ENCODE data around the gene WNT11.

The WNT11 gene

GRCh38 chr11:76218449-76219178, 12.3 kb upstream of the WNT11 start:
- DNase-seq, result no peak

- DNase-seq, result no peak
Measured at GRCh38 chr11:76217653-76218160, 11.4 kb upstream of the WNT11 start.

GRCh38 chr11:76216536-76217325, 10.4 kb upstream of the WNT11 start:
- no peak for DNase-seq

- peak; percentile 70 for DNase-seq
Measured at GRCh38 chr11:76215941-76216340, 9.6 kb upstream of the WNT11 start.

GRCh38 chr11:76214968-76215548, 8.8 kb upstream of the WNT11 start:
- DNase-seq, result no peak

- DNase-seq, result no peak
Measured at GRCh38 chr11:76214186-76214585, 7.9 kb upstream of the WNT11 start.

- DNase-seq, result no peak
Measured at GRCh38 chr11:76212086-76213035, 6.1 kb upstream of the WNT11 start.

GRCh38 chr11:76210931-76211851, 4.9 kb upstream of the WNT11 start:
- DNase-seq, result no peak

GRCh38 chr11:76209973-76210930, 4.0 kb upstream of the WNT11 start:
- DNase-seq, result peak; percentile 73

- no peak for DNase-seq
Measured at GRCh38 chr11:76209375-76209972, 3.2 kb upstream of the WNT11 start.

- DNase-seq, result no peak
Measured at GRCh38 chr11:76208438-76209374, 2.4 kb upstream of the WNT11 start.

GRCh38 chr11:76207642-76208401, 1.5 kb upstream of the WNT11 start:
- peak; percentile 76 for DNase-seq

GRCh38 chr11:76206077-76206326, 300 bp downstream of the WNT11 start:
- no peak for DNase-seq

GRCh38 chr11:76205252-76206076, 838 bp downstream of the WNT11 start:
- DNase-seq, result no peak

- DNase-seq, result no peak
Measured at GRCh38 chr11:76203937-76204336, 2.4 kb downstream of the WNT11 start.

GRCh38 chr11:76203131-76203925, 3.0 kb downstream of the WNT11 start:
- DNase-seq, result no peak

Data from fibroblast of skin of abdomen (primary cell).